KMS-11 (cell line): ENCODE measurements around the gene PON2.

Experiments used
- H2AFZ ChIP-seq: fragments of 200-600 bp; sonication (generic); 2 replicates; pipeline ENCODE4 v1.6.1; 2016; ENCODE audit warnings: antibody characterized with exemption, mixed run types, low read depth
- H3K27ac ChIP-seq: fragments of 200-600 bp; sonication (generic); 2 replicates; pipeline ENCODE4 v1.6.1; 2016; ENCODE audit warnings: mild to moderate bottlenecking, mixed run types
- H3K27me3 ChIP-seq: fragments of 200-600 bp; sonication (generic); 2 replicates; pipeline ENCODE4 v1.6.1; 2017; ENCODE audit warnings: mild to moderate bottlenecking, low read depth, mixed run types, moderate library complexity; ENCODE audit not compliant: insufficient read depth
- H3K36me3 ChIP-seq: fragments of 200-600 bp; sonication (generic); 2 replicates; pipeline ENCODE4 v1.6.1; 2017; ENCODE audit warnings: mild to moderate bottlenecking, mixed run types; ENCODE audit not compliant: insufficient read depth
- H3K4me1 ChIP-seq: fragments of 200-600 bp; sonication (generic); 2 replicates; pipeline ENCODE4 v1.6.1; 2016; ENCODE audit warnings: mild to moderate bottlenecking, low read depth, mixed run types; ENCODE audit not compliant: poor library complexity, severe bottlenecking
- H3K4me2 ChIP-seq: fragments of 200-600 bp; sonication (generic); 2 replicates; pipeline ENCODE4 v1.7.0; 2016; ENCODE audit warnings: mild to moderate bottlenecking, mixed run types
- H3K4me3 ChIP-seq: fragments of 200-600 bp; sonication (generic); IDR thresholded peaks from 2 replicates; pipeline ENCODE4 v1.6.1; 2017; ENCODE audit warnings: low read depth, low read length, mixed read lengths; ENCODE audit not compliant: insufficient read depth
- H3K79me2 ChIP-seq: fragments of 200-600 bp; sonication (generic); 2 replicates; pipeline ENCODE4 v1.6.1; 2016; ENCODE audit warnings: low read depth, mixed run types; ENCODE audit not compliant: insufficient read depth
- H3K9ac ChIP-seq: fragments of 200-600 bp; sonication (generic); 2 replicates; pipeline ENCODE4 v1.6.1; 2016; ENCODE audit warnings: mild to moderate bottlenecking, mixed run types
- H4K20me1 ChIP-seq: fragments of 200-600 bp; sonication (generic); 2 replicates; pipeline ENCODE4 v1.6.1; 2016; ENCODE audit warnings: mild to moderate bottlenecking, mixed run types; ENCODE audit not compliant: insufficient read depth
- CTCF ChIP-seq: fragments of 200-600 bp; sonication (generic); conservative IDR thresholded peaks from 2 replicates; pipeline ENCODE4 v1.6.1; 2017; ENCODE audit warnings: low read depth, mild to moderate bottlenecking, antibody characterized with exemption, low read length, moderate library complexity, mixed read lengths

Gene PON2

DNA sequence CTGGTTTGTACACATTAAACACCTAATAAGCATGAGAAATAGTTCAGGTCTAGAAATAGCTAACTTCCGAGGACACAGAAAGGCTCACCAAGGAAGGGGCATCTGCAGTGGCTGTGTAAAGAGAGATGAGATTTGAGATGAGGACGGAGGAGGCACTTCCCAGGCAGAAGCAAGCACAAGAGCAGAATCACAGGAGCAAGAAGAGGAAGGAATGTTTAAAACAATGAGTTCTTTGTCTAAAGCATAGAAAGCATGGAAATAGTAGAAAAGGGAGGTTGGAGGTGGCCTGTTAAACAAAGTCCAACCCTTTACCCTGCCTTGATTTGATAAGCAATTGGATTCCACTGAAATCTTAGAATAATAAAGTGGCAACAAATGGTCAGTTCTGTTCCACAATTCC lies 27.1 kb downstream of the PON2 start:
- no peaks in the 10 kb centered on the region for H3K27me3 ChIP-seq
- no peak overlapping the region for H2AFZ ChIP-seq
- no peaks in the 10 kb centered on the region for H3K79me2 ChIP-seq
- H4K20me1 ChIP-seq: no peaks in the 10 kb centered on the region
- TF ChIP-seq CTCF: no peak
- H3K4me3 ChIP-seq: no peak overlapping the region
- no peak overlapping the region for H3K4me2 ChIP-seq
- no peak overlapping the region for H3K9ac ChIP-seq
- H3K27ac ChIP-seq: no peak overlapping the region
- H3K36me3 ChIP-seq: no peaks in the 10 kb centered on the region
- H3K4me1 ChIP-seq: no peaks in the 10 kb centered on the region

DNA sequence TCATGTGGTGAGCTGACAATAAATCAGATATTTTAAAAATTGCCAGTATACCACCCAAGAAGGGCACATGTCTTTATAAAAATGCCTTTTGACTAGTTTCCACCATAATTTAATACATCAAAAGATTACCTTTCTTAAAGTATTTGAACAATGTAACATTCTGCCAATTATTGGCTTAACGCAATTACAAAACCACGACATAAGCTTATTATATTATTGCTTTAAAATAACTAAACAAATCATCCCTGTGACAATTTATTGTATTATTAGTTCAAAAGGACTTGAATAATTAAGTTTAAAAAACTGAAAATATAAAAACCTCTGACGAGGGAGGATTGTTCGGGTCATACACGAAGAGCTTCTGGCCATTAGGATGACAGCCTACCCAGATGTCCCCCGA lies 29.0 kb downstream of the PON2 start:
- no peaks in the 10 kb centered on the region for H3K36me3 ChIP-seq
- no peaks in the 10 kb centered on the region for H4K20me1 ChIP-seq
- H3K9ac ChIP-seq: no peak overlapping the region
- no peaks in the 10 kb centered on the region for H3K4me1 ChIP-seq
- no peaks in the 10 kb centered on the region for H3K79me2 ChIP-seq
- no peak for TF ChIP-seq CTCF
- H2AFZ ChIP-seq: no peak overlapping the region
- no peak overlapping the region for H3K27ac ChIP-seq
- no peaks in the 10 kb centered on the region for H3K27me3 ChIP-seq
- no peak overlapping the region for H3K4me2 ChIP-seq
- H3K4me3 ChIP-seq: no peak overlapping the region

DNA sequence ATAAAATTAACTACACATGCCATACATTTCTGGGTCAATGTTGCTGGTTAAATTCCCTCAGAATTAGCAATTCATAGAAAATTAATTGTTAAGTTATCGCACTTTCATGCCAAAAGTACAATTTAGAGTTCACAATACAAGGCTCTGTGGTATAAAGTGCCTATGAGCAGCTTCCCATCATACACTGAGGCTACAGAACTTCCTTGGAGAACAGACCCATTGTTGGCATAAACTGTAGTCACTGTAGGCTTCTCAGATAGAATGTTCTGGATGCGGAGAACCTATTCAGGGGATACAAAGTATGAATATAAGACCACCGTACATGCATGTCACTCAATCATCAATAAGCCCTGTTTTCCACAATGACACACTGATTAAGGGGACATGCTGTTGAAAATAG lies 29.6 kb downstream of the PON2 start:
- no peak overlapping the region for H3K4me3 ChIP-seq
- no peak overlapping the region for H2AFZ ChIP-seq
- H3K27me3 ChIP-seq: no peaks in the 10 kb centered on the region
- no peak overlapping the region for H3K27ac ChIP-seq
- H3K9ac ChIP-seq: no peak overlapping the region
- no peaks in the 10 kb centered on the region for H4K20me1 ChIP-seq
- no peaks in the 10 kb centered on the region for H3K36me3 ChIP-seq
- H3K4me1 ChIP-seq: no peaks in the 10 kb centered on the region
- no peaks in the 10 kb centered on the region for H3K79me2 ChIP-seq
- H3K4me2 ChIP-seq: no peak overlapping the region
- no peak for TF ChIP-seq CTCF

DNA sequence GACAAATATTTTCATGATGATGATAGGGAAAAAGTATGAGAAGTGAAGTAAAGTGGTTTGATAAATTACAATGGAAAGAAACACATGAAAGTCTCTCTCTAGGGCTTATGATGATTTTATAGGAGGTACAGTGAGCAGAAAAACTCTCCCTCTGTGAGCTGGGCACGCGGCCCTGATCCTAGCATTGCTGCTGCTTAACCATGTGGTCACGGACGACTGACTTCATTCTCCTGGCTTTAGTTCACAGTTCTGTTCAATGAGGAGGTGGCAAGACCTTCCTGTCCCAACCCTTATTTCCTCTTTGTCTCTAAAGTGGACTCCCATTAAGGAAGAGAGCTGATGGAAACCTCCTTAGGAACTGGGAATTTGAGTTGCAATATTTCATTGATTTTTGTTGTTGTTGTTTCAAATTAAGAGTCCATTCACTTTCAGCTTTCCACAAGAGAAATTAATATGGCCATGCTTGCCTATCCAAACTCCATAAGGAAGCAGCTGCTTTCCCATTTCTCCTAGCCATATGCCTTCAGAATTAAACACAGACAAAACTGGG lies 30.4 kb downstream of the PON2 start:
- H3K79me2 ChIP-seq: no peaks in the 10 kb centered on the region
- no peak overlapping the region for H3K4me2 ChIP-seq
- no peak for TF ChIP-seq CTCF
- no peaks in the 10 kb centered on the region for H4K20me1 ChIP-seq
- H3K36me3 ChIP-seq: no peaks in the 10 kb centered on the region; the same call in 1 of the 2 replicates
- H3K4me3 ChIP-seq: no peak overlapping the region
- no peak overlapping the region for H3K9ac ChIP-seq
- H3K27ac ChIP-seq: no peak overlapping the region
- H3K27me3 ChIP-seq: no peaks in the 10 kb centered on the region
- no peak overlapping the region for H2AFZ ChIP-seq
- no peaks in the 10 kb centered on the region for H3K4me1 ChIP-seq
